Natural killer cell treated with Interleukin-12 subunit alpha and Interleukin-12 subunit beta and Interleukin-15 and Interleukin-18, amount 100 ng/mL, for 72 hours (primary cell): ENCODE results near the gene C19orf81. TPM values are rescaled to one million over a fixed set of nuclear protein-coding genes. Genes with fewer than 3 reads are reported as not detected.

ENCODE experiments used
- ATAC-seq, 2 donors: fragments of 150-1000 bp; cut with Tn5 transposase in 1 of 2; sonication (Bioruptor Pico), chemical (Tn5 transposase) in 1 of 2; 2 replicates each; pipeline ENCODE4 v1.10.0; 2021
- DNase-seq: peaks from one replicate; pipeline ENCODE4 v3.0.0; 2022; ENCODE audit warnings: low spot score
- H3K27ac Mint-ChIP-seq, 2 donors: 1 replicate in 1 of 2; 2 replicates in 1 of 2; pipeline ENCODE4 v1.8.0; 2022; ENCODE audit warnings: mixed read lengths in 2 of 2, mild to moderate bottlenecking in 1 of 2, moderate library complexity in 1 of 2
- H3K27me3 Mint-ChIP-seq, 2 donors: 1 replicate in 1 of 2; 2 replicates in 1 of 2; pipeline ENCODE4 v1.8.0; 2022; ENCODE audit warnings: mixed read lengths in 2 of 2
- H3K36me3 Mint-ChIP-seq: one replicate; pipeline ENCODE4 v1.8.0; 2022; ENCODE audit warnings: mixed read lengths
- H3K4me1 Mint-ChIP-seq, 2 donors: 1 replicate in 1 of 2; 2 replicates in 1 of 2; pipeline ENCODE4 v1.8.0; 2022; ENCODE audit warnings: low read depth in 2 of 2, mixed read lengths in 2 of 2, mild to moderate bottlenecking in 1 of 2
- H3K4me3 Mint-ChIP-seq: one replicate; pipeline ENCODE4 v1.8.0; 2022; ENCODE audit warnings: mixed read lengths
- H3K9me3 Mint-ChIP-seq: 2 replicates; pipeline ENCODE4 v1.8.0; 2022; ENCODE audit warnings: mixed read lengths
- total RNA-seq, 2 donors: library from RNA; stranded (reverse); gene quantifications; one replicate each; pipeline ENCODE4 v1.2.3, GENCODE V29; 2022

C19orf81 gene
- total RNA-seq, 2 donors from 2014 or later: not detected

DNA sequence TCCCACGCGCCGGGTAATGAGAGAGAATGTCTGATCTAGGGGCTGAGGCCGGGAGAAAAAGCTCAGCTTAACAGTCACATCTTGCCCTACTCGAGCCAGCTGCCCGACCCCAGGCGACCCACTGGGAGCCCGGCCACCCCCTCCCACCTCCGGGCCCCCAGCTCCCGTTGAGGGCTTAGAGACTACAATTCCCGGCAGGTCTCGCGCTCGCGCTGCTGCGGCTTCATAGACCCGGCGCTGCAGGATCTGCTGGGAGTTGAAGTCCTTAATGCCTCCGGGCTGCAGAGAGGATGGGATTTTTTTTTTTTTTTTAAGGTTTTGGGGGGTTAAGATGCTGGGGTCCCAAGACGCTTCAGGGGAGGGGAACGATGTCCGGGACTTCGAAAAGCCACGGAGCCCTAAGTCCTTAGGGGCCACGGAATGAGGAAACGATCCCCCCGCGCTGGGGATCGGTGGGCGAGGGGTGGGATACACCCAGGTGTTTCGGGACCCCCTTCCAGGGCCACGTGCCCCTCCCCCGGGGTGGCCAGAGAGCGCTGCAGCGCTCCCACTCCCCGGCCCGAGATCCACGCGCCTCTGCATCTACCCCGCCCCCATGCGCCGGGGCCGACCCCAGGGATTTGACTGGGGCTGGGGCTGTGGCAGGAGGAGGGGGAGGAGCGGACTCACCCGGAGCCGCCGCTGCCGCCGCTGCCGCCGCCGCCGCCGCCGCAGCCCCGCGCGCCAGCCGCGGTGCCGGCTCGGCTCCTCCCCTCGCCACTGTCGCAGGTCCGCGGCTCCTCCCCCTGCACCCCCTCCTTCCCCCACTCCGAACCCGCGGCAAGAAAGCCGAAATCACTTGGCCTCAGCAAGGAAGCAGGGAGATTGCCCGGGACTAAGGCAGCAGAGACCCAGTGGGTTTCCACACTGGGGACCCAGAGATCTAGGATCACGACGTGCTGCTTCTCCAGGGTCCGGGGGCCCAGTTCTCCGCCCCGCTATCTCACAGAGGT, 9.8 kb upstream of the C19orf81 start, which contains the start of gene SYT3:
TSS of gene SYT3 (minus strand) at position 761 of the 992 bp plus-strand sequence. CDS start 2,470 bp downstream, outside the sequence.
- H3K4me1 Mint-ChIP-seq: peaks cover 0 to 6% of the 10 kb centered on the region in 2 donors
- no peak within 1 kb of the TSS for H3K27ac Mint-ChIP-seq
- H3K4me3 Mint-ChIP-seq: no peak within 1 kb of the TSS
- peaks cover 23 to 29% of the 10 kb centered on the region in 2 donors for H3K27me3 Mint-ChIP-seq
- peaks cover 5% of the 10 kb centered on the region for H3K36me3 Mint-ChIP-seq
- no peaks in the 10 kb centered on the region for H3K9me3 Mint-ChIP-seq
- DNase-seq (no peak), ATAC-seq (peak; percentile 39 to 63)

GRCh38 chr19:50640368-50640767, 8.9 kb upstream of the C19orf81 start:
- H3K9me3 Mint-ChIP-seq: no peaks in the 10 kb centered on the region
- ATAC-seq: no peak
- peaks cover 5% of the 10 kb centered on the region for H3K36me3 Mint-ChIP-seq
- H3K27ac Mint-ChIP-seq: no peak overlapping the region
- DNase-seq: no peak
- H3K4me3 Mint-ChIP-seq: no peak overlapping the region
- H3K4me1 Mint-ChIP-seq: peaks cover 0 to 6% of the 10 kb centered on the region in 2 donors
- H3K27me3 Mint-ChIP-seq: peaks cover 23 to 29% of the 10 kb centered on the region in 2 donors

- DNase-seq (no peak), ATAC-seq (no peak)
- Mint-ChIP-seq H3K27ac (no peak overlapping the region), H3K27me3 (peaks cover 6 to 13% of the 10 kb centered on the region in 2 donors), H3K36me3 (no peaks in the 10 kb centered on the region), H3K4me3 (no peak overlapping the region), H3K4me1 (no peaks in the 10 kb centered on the region), H3K9me3 (no peaks in the 10 kb centered on the region)
These were observed 4.8 kb upstream of the C19orf81 start for GRCh38 chr19:50644315-50644915.

GRCh38 chr19:50645107-50645506, 4.1 kb upstream of the C19orf81 start:
- Mint-ChIP-seq H3K4me1 (no peaks in the 10 kb centered on the region), H3K27me3 (peaks cover 8 to 13% of the 10 kb centered on the region in 2 donors), H3K9me3 (no peaks in the 10 kb centered on the region), H3K27ac (no peak overlapping the region), H3K4me3 (no peak overlapping the region), H3K36me3 (no peaks in the 10 kb centered on the region)
- DNase-seq (no peak), ATAC-seq (no peak)

GRCh38 chr19:50646074-50646807, 3.0 kb upstream of the C19orf81 start:
- no peaks in the 10 kb centered on the region for H3K9me3 Mint-ChIP-seq
- no peaks in the 10 kb centered on the region for H3K36me3 Mint-ChIP-seq
- no peak overlapping the region for H3K4me3 Mint-ChIP-seq
- H3K27ac Mint-ChIP-seq: no peak overlapping the region
- ATAC-seq: no peak
- peaks cover 11 to 17% of the 10 kb centered on the region in 2 donors for H3K27me3 Mint-ChIP-seq
- no peaks in the 10 kb centered on the region for H3K4me1 Mint-ChIP-seq
- DNase-seq: no peak

- Mint-ChIP-seq H3K36me3 (no peaks in the 10 kb centered on the region), H3K4me1 (no peaks in the 10 kb centered on the region), H3K27me3 (peaks cover 18 to 31% of the 10 kb centered on the region in 2 donors), H3K27ac (no peak overlapping the region), H3K4me3 (no peak overlapping the region), H3K9me3 (no peaks in the 10 kb centered on the region)
- ATAC-seq (no peak), DNase-seq (no peak)
These were observed 1.2 kb upstream of the C19orf81 start for GRCh38 chr19:50647879-50648615.

DNA sequence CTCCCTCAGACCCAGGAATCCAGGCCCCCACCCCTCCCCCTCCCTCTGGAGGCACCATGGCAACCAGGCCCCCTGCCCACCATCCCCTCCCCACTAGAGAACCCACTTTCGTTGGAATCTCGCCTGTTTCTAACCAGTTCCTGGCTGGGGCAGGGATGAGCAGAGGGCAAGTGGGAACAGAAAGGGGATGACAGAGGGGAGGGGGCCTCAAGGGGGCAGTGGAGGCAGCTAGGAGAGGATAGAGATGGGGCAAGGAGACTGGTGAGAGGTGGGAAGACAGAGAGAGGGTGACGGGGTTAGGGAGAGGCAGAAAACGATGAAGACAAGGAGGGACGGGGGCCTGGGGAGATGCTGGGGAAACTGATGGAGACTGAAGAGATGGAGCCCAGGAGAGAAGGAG, 586 bp upstream of the C19orf81 start:
- Mint-ChIP-seq H3K36me3 (no peaks in the 10 kb centered on the region), H3K9me3 (no peaks in the 10 kb centered on the region), H3K27ac (no peak overlapping the region), H3K4me3 (no peak overlapping the region), H3K4me1 (no peaks in the 10 kb centered on the region), H3K27me3 (peaks cover 18 to 37% of the 10 kb centered on the region in 2 donors)
- DNase-seq (no peak), ATAC-seq (no peak)

DNA sequence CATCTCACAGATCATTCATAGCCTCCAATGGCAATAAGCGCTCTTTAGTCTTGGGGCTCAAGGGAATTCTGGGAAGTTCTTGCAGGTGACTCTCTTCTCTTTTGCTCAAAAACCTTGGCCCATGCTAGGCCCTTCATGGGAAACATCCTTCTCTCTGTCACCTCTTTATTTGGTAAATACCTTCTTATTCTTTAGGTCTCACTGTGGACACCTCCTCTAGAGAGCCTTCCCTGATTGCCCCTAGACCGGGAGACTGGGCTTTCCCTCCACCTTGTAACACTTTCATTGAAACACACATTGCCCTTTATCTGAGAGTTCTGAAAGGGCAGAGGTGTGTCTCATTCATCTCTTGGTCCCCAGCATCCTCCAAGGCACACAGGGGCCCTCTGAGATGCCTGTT, 1.9 kb downstream of the C19orf81 start:
- peaks cover 31 to 53% of the 10 kb centered on the region in 2 donors for H3K27me3 Mint-ChIP-seq
- no peak overlapping the region for H3K27ac Mint-ChIP-seq
- H3K4me3 Mint-ChIP-seq: no peak overlapping the region
- peaks cover 4% of the 10 kb centered on the region for H3K9me3 Mint-ChIP-seq
- DNase-seq (no peak), ATAC-seq (no peak)
- H3K36me3 Mint-ChIP-seq: peaks cover 6% of the 10 kb centered on the region
- no peaks in the 10 kb centered on the region for H3K4me1 Mint-ChIP-seq

DNA sequence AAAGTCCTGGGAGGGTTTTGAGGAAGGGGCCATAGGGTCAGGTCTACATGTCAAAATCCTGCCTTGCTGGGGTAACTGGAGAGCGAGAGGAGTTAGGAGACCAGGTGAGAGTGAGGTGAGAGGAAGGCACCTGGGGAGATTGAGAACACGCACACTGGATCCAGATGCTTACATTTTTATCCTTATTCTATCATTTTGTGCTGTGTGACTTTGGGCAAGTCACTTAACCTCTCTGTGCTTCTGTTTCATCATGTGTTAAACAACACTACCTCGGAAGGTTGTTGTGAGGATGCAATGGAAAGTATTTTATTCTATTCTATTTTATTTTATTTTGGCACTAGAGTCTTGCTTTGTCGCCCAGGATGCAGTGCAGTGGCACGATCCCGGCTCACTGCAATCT, 3.5 kb downstream of the C19orf81 start:
- peaks cover 4% of the 10 kb centered on the region for H3K9me3 Mint-ChIP-seq
- peaks cover 5 to 7% of the 10 kb centered on the region in 2 donors for H3K4me1 Mint-ChIP-seq
- ATAC-seq (no peak), DNase-seq (no peak)
- no peak overlapping the region for H3K4me3 Mint-ChIP-seq
- H3K27me3 Mint-ChIP-seq: peaks cover 37 to 55% of the 10 kb centered on the region in 2 donors
- H3K36me3 Mint-ChIP-seq: peaks cover 11% of the 10 kb centered on the region
- no peak overlapping the region for H3K27ac Mint-ChIP-seq

GRCh38 chr19:50654882-50655281, 5.6 kb downstream of the C19orf81 start:
- no peak for ATAC-seq
- Mint-ChIP-seq H3K27me3 (peaks cover 41 to 57% of the 10 kb centered on the region in 2 donors), H3K27ac (no peak overlapping the region)

GRCh38 chr19:50657222-50657669, 8.0 kb downstream of the C19orf81 start:
- ATAC-seq (no peak), DNase-seq (no peak)
- Mint-ChIP-seq H3K27me3 (peaks cover 45 to 61% of the 10 kb centered on the region in 2 donors), H3K4me1 (peaks cover 17% of the 10 kb centered on the region in 2 donors), H3K27ac (no peak overlapping the region), H3K36me3 (peaks cover 19% of the 10 kb centered on the region), H3K4me3 (peak overlapping the region; percentile 86), H3K9me3 (peaks cover 11% of the 10 kb centered on the region)

More at GRCh38 chr19:50654882-50655281, 5.6 kb downstream of the C19orf81 start:
- H3K36me3 Mint-ChIP-seq: peaks cover 19% of the 10 kb centered on the region
- no peak for DNase-seq
- peaks cover 15 to 17% of the 10 kb centered on the region in 2 donors for H3K4me1 Mint-ChIP-seq
- peaks cover 7% of the 10 kb centered on the region for H3K9me3 Mint-ChIP-seq
- no peak overlapping the region for H3K4me3 Mint-ChIP-seq

DNA sequence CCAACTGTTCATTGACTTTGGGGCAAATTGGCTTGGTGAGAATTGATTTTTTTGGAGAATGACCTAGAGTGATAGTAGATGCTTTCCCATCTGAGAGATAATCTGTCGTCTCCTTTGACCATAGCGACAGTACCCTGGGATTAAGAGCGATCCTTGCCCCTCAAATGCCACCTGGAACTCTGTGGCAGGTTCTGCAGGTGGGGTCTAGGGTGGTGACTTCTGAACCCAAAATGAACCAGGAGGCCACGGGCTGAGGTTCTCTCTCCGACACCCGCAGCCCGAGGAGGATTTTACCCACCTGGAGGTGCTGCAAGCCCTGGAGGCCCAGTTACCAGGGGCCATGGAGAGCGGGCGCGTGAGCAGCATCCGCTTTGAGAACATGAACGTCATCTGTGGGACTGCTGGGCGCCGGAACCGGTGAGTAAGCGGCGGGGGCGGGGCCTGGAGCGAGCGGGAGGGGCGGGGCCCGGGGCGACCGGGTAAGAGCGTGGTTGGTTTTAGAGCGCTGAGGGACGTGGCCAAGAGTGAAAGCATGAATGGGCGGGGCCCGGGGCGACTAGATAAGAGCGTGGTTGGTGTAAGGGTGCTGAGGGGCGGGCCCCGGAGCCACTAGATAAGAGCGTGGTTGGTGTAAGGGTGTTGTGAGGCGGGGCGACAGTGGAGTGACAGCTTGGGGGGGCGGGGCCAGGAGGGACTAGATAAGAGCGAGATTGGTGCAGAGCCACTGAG, 8.6 kb downstream of the C19orf81 start:
- ATAC-seq (peak; percentile 95 to 97), DNase-seq (peak; percentile 87)
- Mint-ChIP-seq H3K27me3 (peaks cover 43 to 55% of the 10 kb centered on the region in 2 donors), H3K27ac (peak overlapping the region in 1 of 2 donors; percentile 63), H3K4me3 (peak overlapping the region; percentile 86), H3K36me3 (peaks cover 19% of the 10 kb centered on the region), H3K9me3 (peaks cover 11% of the 10 kb centered on the region), H3K4me1 (peaks cover 17% of the 10 kb centered on the region in 2 donors)
